Endodermal cell (in vitro differentiated cells): ENCODE measurements around the gene ZNF213. TPM values are rescaled to one million over a fixed set of nuclear protein-coding genes. Genes with fewer than 3 reads are reported as not detected.

Experiments used
- DNase-seq: peaks from one replicate; pipeline ENCODE4 v3.0.0-alpha.2; 2017
- H3K27ac ChIP-seq: 2 replicates; pipeline ENCODE4 v1.5.1; 2013; ENCODE audit warnings: mild to moderate bottlenecking, low read depth, low read length, moderate library complexity
- H3K27me3 ChIP-seq: 2 replicates; pipeline ENCODE4 v1.6.1; 2013; ENCODE audit warnings: mild to moderate bottlenecking, low read length, moderate library complexity; ENCODE audit not compliant: insufficient read depth, control insufficient read depth, poor library complexity, severe bottlenecking
- H3K36me3 ChIP-seq: 2 replicates; pipeline ENCODE4 v1.7.0; 2013; ENCODE audit warnings: mild to moderate bottlenecking, low read length, moderate library complexity; ENCODE audit not compliant: control insufficient read depth, insufficient read depth
- H3K4me1 ChIP-seq: one replicate; pipeline ENCODE4 v1.7.0; 2013; ENCODE audit warnings: low read length; ENCODE audit not compliant: control insufficient read depth, insufficient read depth
- H3K4me3 ChIP-seq: 2 replicates; pipeline ENCODE4 v1.5.1; 2013; ENCODE audit warnings: mild to moderate bottlenecking, low read length, moderate library complexity
- H3K9ac ChIP-seq: 2 replicates; pipeline ENCODE4 v1.6.1; 2013; ENCODE audit warnings: mild to moderate bottlenecking, low read length, moderate library complexity; ENCODE audit not compliant: poor library complexity, severe bottlenecking; ENCODE audit errors: extremely low read depth
- H3K9me3 ChIP-seq: 2 replicates; pipeline ENCODE4 v1.6.1; 2013; ENCODE audit warnings: mild to moderate bottlenecking, low read length, moderate library complexity; ENCODE audit not compliant: control insufficient read depth
- H3K27ac Mint-ChIP-seq: 2 replicates; pipeline ENCODE4 v1.8.0; 2020; ENCODE audit warnings: mixed read lengths
- H3K27me3 Mint-ChIP-seq: 2 replicates; pipeline ENCODE4 v1.8.0; 2021; ENCODE audit warnings: mild to moderate bottlenecking, mixed read lengths; ENCODE audit not compliant: insufficient read depth
- H3K36me3 Mint-ChIP-seq: 2 replicates; pipeline ENCODE4 v1.8.0; 2020; ENCODE audit warnings: low read depth, mixed read lengths
- H3K4me1 Mint-ChIP-seq: 2 replicates; pipeline ENCODE4 v1.8.0; 2020; ENCODE audit warnings: mixed read lengths
- H3K4me3 Mint-ChIP-seq: 2 replicates; pipeline ENCODE4 v1.8.0; 2020; ENCODE audit warnings: mild to moderate bottlenecking, moderate library complexity, mixed read lengths
- H3K9me3 Mint-ChIP-seq: 2 replicates; pipeline ENCODE4 v1.8.0; 2020; ENCODE audit warnings: mild to moderate bottlenecking, mixed read lengths
- CTCF ChIP-seq: fragments of 200-600 bp; sonication (generic); conservative IDR thresholded peaks from 2 replicates; pipeline ENCODE4 v1.5.0; 2021; ENCODE audit warnings: antibody characterized with exemption, mild to moderate bottlenecking
- WGBS, 2 experiments: methylation state at CpG; one replicate each; pipeline versions ENCODE4 v1.1.5 to v1.1.7; 2013; ENCODE audit warnings: missing lambda C conversion rate in 2 of 2, mixed read lengths in 1 of 2; ENCODE audit not compliant: insufficient coverage in 1 of 2, insufficient read length in 1 of 2; 5-methylcytosine and 5-hydroxymethylcytosine counted together
- total RNA-seq, 2 donors: library from RNA; stranded (reverse); fragmentation: NEBNext Ultra II Directional in 1 of 2; extraction: Animal tissue kit (Norgen Biotek cat#: 25700) in 1 of 2; gene quantifications; 2 replicates in 1 of 2; 3 replicates in 1 of 2; pipeline ENCODE4 v1.2.1, GENCODE V29; 2021

Gene ZNF213
- total RNA-seq, 2 donors from 2014 or later, result 5.1 to 6.3 TPM

GRCh38 chr16:3089717-3090592 lies 44.9 kb upstream of the ZNF213 start:
- Mint-ChIP-seq H3K27me3 (no peaks in the 10 kb centered on the region), H3K27ac (no peak overlapping the region), H3K4me3 (no peak overlapping the region), H3K9me3 (no peaks in the 10 kb centered on the region), H3K36me3 (peaks cover 41% of the 10 kb centered on the region), H3K4me1 (peaks cover 8% of the 10 kb centered on the region)
- Histone ChIP-seq H3K4me1 (no peaks in the 10 kb centered on the region), H3K36me3 (peaks cover 3% of the 10 kb centered on the region), H3K9ac (no peak overlapping the region), H3K4me3 (no peak overlapping the region), H3K9me3 (no peaks in the 10 kb centered on the region), H3K27me3 (no peaks in the 10 kb centered on the region), H3K27ac (no peak overlapping the region)
- no peak for TF ChIP-seq CTCF
- WGBS, 2 experiments, result 96 to 97% methylated on average over 67 to 81 of the region's 81 CpGs
- DNase-seq, result no peak

- Histone ChIP-seq H3K9me3 (no peaks in the 10 kb centered on the region), H3K36me3 (peaks cover 6% of the 10 kb centered on the region), H3K9ac (no peak overlapping the region), H3K4me3 (no peak overlapping the region), H3K27me3 (no peaks in the 10 kb centered on the region), H3K4me1 (no peaks in the 10 kb centered on the region), H3K27ac (no peak overlapping the region)
- Mint-ChIP-seq H3K36me3 (peaks cover 44% of the 10 kb centered on the region), H3K9me3 (no peaks in the 10 kb centered on the region), H3K27ac (no peak overlapping the region), H3K4me1 (peaks cover 8% of the 10 kb centered on the region), H3K27me3 (no peaks in the 10 kb centered on the region), H3K4me3 (no peak overlapping the region)
- WGBS, 2 experiments, result 91 to 100% methylated on average over 4 to 8 of the region's 8 CpGs
- no peak for TF ChIP-seq CTCF
- DNase-seq, result no peak
Measured at GRCh38 chr16:3091551-3091950, 43.3 kb upstream of the ZNF213 start.

- Mint-ChIP-seq H3K9me3 (no peaks in the 10 kb centered on the region), H3K27me3 (no peaks in the 10 kb centered on the region), H3K4me1 (peaks cover 13% of the 10 kb centered on the region), H3K36me3 (peaks cover 44% of the 10 kb centered on the region), H3K27ac (no peak overlapping the region), H3K4me3 (no peak overlapping the region)
- peaks cover 3% of the 10 kb centered on the region for H3K4me1 ChIP-seq
- no peak overlapping the region for H3K4me3 ChIP-seq
- TF ChIP-seq CTCF, result no peak
- H3K27me3 ChIP-seq, result no peaks in the 10 kb centered on the region
- 88 to 95% methylated on average over 9 to 20 of the region's 20 CpGs for whole genome bisulfite sequencing, 2 experiments
- no peak overlapping the region for H3K9ac ChIP-seq
- no peaks in the 10 kb centered on the region for H3K9me3 ChIP-seq
- H3K27ac ChIP-seq, result no peak overlapping the region
- peaks cover 6% of the 10 kb centered on the region for H3K36me3 ChIP-seq
- no peak for DNase-seq
Measured at GRCh38 chr16:3092501-3092941, 42.3 kb upstream of the ZNF213 start.
